ENCODE results near the gene CCDC68.

CCDC68 gene

DNA sequence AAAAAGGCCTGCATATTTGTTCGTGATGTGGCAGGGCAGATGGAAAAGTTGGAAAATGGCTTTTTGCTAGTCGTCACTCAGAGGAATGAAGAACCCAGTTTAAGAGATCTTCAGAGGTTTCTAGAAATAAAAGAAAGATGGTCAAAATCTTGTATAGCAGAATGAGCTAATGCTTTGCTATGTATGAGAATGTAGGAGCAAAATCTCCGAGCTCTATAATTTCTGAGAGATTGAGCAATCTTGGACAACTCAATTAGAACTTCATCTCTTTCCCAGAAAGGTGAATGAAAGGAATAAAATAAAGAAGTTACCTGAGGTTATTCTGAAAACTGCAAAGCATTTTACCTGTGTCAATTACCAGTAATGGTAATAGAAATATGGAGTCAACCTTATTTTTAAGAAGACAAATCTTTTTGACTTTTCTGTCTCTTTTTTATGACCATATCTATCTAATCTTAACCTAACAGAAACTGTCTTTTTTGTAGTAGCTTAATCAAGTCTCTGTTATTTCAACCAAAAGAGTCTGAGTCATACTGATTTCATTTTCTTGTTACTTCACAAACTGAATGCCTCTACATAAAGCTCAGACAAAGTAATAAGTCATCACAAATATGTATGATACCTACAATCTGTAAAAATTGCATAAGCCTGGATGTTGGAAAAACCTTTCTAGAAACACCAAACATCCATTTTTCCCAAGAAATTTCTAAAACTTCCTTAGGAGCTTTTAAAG lies 32.5 kb downstream of the CCDC68 start:
- in situ Hi-C loops (cut with HindIII; ENCODE audit: low pct_ligation_motif_present, low sequenced_read_pairs) = no loop called here
- no peak for DNase-seq
- no peaks in the 10 kb centered on the region for H3K36me3 ChIP-seq (replicated peaks)
- TF ChIP-seq, protein P1, sequence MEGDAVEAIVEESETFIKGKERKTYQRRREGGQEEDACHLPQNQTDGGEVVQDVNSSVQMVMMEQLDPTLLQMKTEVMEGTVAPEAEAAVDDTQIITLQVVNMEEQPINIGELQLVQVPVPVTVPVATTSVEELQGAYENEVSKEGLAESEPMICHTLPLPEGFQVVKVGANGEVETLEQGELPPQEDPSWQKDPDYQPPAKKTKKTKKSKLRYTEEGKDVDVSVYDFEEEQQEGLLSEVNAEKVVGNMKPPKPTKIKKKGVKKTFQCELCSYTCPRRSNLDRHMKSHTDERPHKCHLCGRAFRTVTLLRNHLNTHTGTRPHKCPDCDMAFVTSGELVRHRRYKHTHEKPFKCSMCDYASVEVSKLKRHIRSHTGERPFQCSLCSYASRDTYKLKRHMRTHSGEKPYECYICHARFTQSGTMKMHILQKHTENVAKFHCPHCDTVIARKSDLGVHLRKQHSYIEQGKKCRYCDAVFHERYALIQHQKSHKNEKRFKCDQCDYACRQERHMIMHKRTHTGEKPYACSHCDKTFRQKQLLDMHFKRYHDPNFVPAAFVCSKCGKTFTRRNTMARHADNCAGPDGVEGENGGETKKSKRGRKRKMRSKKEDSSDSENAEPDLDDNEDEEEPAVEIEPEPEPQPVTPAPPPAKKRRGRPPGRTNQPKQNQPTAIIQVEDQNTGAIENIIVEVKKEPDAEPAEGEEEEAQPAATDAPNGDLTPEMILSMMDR (IDR thresholded peaks at IDR 0.05; ENCODE audit: low read depth, low read length, missing control alignments) = no peak
- H3K27me3 ChIP-seq (replicated peaks) = no peaks in the 10 kb centered on the region
- H3K27ac ChIP-seq = no peak overlapping the region
- H3K4me3 ChIP-seq (ENCODE audit: low read depth, low read length) = no peak overlapping the region

DNA sequence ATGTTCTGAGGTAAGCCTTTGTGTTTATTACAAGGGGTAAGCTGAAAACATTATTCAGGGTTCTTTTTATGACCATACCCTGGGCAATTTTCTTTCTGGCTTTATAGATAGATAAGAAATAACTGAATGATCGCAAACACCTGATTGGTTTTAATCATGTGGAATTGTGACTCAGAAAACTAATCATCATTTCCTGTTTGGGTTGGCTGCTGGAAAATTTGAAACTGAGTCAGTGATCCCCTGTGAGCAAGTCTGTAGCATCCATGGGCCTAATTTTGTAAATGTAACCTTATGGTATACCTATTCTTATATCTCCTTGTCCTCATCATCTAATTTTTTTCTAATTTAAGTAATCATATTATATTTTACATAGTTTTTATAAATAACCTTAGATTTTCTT lies 34.3 kb downstream of the CCDC68 start:
- in situ Hi-C loops (cut with HindIII; ENCODE audit: low pct_ligation_motif_present, low sequenced_read_pairs) = no loop called here
- Histone ChIP-seq H3K27me3 (replicated peaks) (no peaks in the 10 kb centered on the region), H3K36me3 (replicated peaks) (no peaks in the 10 kb centered on the region), H3K27ac (no peak overlapping the region), H3K4me3 (ENCODE audit: low read depth, low read length) (no peak overlapping the region)
- no peak for DNase-seq
- TF ChIP-seq, protein P1 (IDR thresholded peaks at IDR 0.05; ENCODE audit: low read depth, low read length, missing control alignments) = no peak

DNA sequence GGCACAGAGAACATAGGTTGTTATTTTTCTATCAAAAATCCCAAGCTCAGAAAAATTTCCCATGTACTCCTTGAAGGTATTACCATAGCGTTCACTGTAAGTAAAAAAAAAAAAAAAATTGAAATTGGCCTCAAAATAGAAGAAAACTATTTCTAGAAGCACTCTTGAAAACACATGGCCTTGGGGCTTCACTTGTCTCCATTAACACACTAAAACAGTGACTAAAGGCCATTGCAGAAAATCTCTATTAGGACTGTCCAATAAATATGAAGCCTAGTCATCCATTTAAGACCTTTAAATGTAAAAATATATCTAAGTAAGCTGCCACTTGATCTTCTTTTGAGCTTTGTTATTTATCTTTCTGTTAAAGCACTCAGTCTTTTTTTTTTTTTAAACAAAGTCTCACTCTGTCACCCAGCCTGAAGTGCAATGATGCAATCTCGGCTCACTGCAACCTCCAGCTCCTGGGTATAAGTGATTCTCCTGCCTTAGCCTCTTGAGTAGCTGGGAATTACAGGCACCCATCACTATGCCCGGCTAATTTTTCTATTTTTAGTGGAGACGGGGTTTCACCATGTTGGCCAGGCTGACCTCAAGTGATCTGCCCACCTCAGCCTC lies 35.8 kb downstream of the CCDC68 start:
- Histone ChIP-seq H3K36me3 (replicated peaks) (no peaks in the 10 kb centered on the region), H3K27ac (no peak overlapping the region), H3K4me3 (ENCODE audit: low read depth, low read length) (no peak overlapping the region), H3K27me3 (replicated peaks) (no peaks in the 10 kb centered on the region)
- in situ Hi-C loops (cut with HindIII; ENCODE audit: low pct_ligation_motif_present, low sequenced_read_pairs) = no loop called here
- DNase-seq = no peak
- TF ChIP-seq, protein P1 (IDR thresholded peaks at IDR 0.05; ENCODE audit: low read depth, low read length, missing control alignments) = no peak

DNA sequence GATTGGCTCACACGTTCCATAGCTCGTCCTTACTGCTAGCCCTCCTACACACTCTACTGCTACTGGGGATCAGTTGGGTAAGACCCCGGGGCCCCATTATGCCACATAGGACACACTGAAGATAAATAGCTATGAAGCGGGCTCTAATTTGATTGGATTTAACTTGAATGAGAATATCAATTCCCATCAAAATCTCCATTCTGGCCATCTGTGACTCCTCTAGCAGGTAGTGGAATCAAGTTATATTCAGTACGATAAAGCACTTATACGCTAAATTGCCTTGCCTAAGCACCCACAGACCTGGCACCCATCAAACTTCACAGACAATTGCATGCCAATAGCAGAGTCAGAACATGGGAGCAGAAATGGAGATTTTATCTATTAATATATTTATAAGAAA lies 39.8 kb downstream of the CCDC68 start:
- in situ Hi-C loops (cut with HindIII; ENCODE audit: low pct_ligation_motif_present, low sequenced_read_pairs) = no loop called here
- Histone ChIP-seq H3K27ac (no peak overlapping the region), H3K27me3 (replicated peaks) (no peaks in the 10 kb centered on the region), H3K36me3 (replicated peaks) (no peaks in the 10 kb centered on the region), H3K4me3 (ENCODE audit: low read depth, low read length) (no peak overlapping the region)
- TF ChIP-seq, protein P1 (IDR thresholded peaks at IDR 0.05; ENCODE audit: low read depth, low read length, missing control alignments) = no peak
- DNase-seq = no peak

DNA sequence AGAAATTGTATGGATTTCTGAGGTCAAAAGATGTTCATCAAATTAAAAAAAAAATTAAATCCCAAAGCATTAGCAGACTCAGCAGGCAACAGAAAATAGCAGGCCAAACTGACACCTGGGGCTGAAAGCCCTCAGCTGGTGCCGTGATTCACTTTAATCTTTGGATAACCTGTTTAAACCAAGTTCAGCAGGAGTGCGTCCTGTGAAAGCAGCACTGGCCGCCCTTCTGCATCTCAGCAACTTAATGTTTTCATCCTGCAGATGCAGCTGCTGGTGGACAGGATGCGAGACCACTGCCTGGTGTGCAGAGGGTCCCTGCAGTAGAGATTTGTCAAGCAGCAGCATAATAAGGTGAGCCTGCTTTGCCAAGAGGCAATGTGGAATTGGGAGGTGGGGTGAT lies 41.2 kb downstream of the CCDC68 start:
- no peaks in the 10 kb centered on the region for H3K36me3 ChIP-seq (replicated peaks)
- TF ChIP-seq, protein P1 (IDR thresholded peaks at IDR 0.05; ENCODE audit: low read depth, low read length, missing control alignments) = no peak
- no peaks in the 10 kb centered on the region for H3K27me3 ChIP-seq (replicated peaks)
- H3K4me3 ChIP-seq (ENCODE audit: low read depth, low read length) = no peak overlapping the region
- in situ Hi-C loops (cut with HindIII; ENCODE audit: low pct_ligation_motif_present, low sequenced_read_pairs) = no loop called here
- no peak for DNase-seq
- H3K27ac ChIP-seq = no peak overlapping the region
